Measurements from ENCODE around the gene RAB11FIP3.
"Not testable (repeated sequence)": the region's sequence is repeated elsewhere in the genome, so short reads cannot be mapped to it uniquely, and the experiment has no call there.

The RAB11FIP3 gene

DNA sequence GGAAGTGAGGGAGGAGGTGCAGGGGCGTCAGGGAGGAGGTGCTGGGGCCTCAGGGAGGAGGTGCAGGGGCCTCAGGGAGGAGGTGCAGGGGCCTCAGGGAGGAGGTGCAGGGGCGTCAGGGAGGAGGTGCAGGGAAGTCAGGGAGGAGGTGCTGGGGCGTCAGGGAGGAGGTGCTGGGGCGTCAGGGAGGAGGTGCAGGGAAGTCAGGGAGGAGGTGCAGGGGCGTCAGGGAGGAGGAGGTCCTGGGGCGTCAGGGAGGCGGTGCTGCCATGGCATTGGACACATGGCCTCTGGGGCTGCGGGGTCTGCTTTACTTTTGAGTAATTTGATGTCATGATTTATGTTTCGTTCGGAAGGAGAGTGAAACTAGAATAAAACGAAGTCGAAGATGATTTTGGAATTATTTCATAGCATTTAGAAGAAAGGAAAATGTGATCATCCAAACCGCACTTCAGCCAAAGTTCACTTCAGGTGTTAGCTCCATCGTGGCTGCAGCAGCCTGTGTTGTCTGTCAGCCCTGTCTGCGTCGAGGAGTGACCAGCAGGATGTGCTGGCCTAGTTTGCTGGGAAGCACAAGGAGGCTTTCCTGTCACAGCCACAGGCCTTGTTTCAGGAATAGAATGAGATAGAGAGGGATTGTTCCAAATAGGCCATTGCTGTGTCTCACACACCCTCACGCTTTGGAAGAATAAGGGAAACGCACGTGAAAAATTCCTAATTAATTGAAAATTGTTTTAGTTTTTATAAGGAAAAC lies 42.8 kb downstream of the RAB11FIP3 start:
- DNase-seq: no peak

DNA sequence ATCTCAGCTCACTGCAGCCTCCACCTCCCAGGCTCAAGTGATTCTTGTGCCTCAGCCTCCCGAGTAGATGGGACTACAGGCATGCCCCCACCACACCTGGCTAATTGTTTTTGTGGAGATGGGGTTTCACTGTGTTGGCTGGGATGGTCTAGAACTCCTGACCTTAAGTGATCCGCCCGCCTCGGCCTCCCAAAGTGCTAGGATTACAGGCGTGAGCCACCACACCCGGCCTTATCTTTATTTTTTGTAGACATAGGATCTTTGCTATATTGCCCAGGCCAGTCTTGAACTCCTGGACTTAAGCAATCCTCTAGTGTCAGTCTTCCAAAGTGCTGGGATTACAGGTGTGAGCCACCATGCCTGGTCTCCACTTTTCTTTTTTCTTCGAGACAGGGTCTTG lies 44.0 kb downstream of the RAB11FIP3 start:
- DNase-seq: not testable (repeated sequence)

DNA sequence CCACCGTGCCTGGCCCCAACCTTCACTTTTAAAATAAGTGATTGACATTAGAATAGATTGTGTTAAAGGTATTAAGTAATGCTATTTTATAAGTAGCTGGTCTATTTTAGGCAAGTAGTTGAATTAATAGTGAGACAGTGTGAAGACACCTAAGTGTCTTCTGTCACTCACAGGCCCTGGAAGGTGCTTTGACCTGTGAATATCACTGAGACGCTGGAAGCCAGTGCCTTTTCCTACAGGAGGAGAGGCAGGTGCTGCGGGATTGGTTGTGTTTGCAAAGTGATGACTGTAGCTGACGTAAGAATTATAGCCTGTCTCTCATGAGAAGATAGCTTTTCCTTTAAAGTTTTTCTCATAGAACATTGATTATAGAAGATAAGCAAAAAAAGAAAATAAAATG lies 45.0 kb downstream of the RAB11FIP3 start:
- no peak for DNase-seq

DNA sequence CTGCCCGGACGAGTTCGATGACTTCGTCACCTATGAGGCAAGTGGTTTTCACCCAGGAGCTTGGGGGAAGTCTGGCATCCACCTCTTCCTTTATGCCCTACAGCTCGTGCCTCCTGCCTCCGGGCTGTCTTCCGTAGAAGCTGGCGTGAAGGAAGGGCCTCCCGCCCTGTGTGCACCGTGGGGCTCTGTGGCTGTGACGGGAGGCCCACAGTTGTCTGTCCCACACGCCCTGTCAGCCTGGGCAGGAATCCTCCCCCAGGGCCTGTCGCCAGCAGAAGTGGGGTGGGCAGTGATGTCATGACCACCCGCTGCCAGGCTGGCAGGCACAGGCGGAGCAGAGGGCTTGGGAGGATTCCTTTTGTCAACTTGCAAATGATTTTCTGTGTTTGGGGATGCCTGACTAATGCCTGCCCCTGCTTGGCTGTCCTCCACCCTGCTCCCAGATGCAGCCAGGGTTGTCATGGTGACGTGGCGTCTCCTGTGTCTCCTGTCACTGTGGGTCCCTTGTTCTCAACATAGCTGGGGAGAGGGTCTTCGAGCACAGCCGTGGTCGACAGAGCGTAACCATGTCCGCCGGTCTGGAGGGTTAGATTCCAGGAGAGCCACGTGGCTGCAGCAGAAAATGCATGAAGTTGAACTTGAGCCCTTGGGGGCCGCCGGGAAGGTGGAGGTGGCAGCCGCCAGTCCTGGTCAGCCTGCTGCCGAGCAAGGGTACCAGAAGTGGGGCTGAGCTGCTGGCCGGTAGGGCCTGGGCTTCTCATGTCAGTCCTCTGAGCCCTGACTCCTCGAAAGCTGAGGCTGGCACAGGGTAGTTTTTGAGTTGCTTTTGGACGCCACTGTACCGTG lies 46.1 kb downstream of the RAB11FIP3 start:
- DNase-seq: no peak

DNA sequence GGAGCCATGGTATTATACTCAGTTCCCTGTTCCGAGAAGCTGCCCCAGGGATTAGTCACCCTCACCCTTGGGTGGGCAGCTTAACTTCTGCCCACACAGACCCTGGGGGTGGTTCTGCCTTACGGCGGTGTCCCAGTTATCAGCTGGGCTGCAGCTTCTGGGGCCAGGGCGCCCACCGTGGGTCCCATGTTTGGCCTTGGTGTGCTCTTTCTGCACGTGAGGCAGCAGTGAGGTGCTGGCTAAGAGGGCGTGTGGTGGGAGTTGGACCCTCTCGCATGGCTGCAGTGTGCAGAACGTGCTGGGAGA lies 46.7 kb downstream of the RAB11FIP3 start:
- DNase-seq: no peak

DNA sequence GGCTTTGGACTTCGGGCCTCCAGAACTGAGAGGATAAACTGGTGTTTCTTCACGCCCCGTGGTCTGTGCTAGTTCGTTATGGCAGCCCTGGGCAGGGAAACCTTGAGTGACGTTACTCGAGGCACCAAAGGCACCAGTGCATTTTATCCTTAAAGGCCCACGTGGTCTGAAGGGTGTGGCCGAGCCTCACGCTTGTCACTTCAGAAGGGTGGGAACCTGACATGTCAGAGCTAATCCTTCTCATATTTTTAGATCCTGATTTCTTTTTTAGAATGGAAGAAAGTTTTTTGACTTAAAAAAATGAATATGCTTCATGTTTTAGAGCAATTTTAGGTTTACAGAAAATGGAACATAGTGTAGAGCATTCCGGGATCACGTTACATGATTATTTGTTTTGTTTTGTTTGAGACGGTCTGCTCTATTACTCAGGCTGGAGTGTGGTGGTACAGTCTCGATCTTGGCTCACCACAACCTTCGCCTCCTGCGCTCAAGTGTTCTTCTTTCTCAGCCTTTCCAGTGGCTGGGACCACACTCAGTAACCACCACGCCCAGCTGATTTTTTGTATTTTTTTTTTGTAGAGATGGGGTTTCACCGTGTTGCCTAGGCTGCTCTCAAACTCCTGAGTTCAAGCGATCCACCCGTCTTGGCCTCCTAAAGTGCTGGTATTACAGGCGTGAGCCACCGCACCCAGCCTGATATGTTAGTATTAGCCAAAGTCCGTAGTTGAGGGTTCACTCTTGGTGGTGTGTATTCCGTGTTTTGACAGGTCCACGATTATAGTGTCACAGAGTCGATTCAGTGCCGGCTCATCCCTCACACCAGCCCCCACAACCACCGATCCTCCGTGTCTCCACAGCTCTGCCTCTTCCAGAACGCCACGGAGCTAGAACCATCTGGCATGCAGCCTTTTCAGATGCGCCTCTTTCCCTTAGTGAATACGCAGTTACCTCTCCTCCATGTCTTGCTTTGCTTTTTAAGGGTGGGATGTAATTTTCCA lies 47.9 kb downstream of the RAB11FIP3 start:
- DNase-seq: no peak

DNA sequence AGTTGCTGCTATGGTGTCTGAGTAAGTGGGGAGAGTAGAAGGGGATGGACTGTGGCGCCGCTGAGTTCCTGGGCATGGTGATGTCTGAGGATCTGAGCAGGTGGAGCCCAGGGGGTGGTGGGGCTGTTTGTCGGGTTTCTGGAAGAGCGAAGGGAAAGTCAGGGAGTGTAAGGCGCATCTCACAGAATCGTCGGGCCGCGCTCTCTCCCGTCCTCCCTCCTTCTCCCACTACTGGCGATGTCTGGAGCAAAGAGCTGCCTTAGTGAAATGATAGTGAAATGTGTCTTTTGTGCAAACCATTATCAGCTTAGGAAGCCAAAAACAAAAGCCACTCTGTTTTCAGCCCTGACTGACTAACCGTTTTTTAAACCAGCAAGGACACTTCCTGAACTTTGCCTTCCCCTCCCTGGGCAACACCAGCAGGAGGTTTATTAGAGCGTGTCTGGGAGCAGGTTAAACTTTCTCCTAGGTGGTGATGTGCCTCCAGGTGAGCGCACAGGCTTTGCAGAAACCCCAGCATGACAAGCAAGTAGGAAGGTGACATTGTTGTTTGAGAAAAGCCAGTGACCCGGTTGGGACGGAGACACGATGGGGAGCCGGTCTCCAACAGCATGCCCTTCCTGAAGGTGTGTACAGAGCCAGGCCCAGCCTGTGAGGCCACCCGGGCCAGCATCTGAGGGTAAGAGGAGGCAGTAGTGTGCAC lies 49.1 kb downstream of the RAB11FIP3 start:
- no peak for DNase-seq

DNA sequence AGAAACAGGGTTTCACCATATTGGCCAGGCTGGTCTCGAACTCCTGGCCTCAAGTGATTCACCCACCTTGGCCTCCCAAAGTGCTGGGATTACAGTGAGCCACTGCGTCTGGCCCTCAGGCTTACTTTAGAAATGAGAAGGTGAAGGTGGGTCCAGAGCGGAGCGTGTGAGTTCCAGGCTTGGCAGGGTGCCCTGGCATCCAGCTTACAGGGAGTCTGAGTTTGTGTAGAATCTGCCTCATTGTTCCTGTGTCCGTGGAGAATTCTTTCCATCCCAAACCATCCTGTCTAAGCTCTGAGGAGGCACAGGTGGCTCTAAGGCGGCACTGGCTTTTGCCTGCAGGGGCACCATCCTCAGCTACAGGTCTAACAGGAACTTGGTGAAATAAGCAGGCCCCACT lies 50.6 kb downstream of the RAB11FIP3 start:
- no peak for DNase-seq

DNA sequence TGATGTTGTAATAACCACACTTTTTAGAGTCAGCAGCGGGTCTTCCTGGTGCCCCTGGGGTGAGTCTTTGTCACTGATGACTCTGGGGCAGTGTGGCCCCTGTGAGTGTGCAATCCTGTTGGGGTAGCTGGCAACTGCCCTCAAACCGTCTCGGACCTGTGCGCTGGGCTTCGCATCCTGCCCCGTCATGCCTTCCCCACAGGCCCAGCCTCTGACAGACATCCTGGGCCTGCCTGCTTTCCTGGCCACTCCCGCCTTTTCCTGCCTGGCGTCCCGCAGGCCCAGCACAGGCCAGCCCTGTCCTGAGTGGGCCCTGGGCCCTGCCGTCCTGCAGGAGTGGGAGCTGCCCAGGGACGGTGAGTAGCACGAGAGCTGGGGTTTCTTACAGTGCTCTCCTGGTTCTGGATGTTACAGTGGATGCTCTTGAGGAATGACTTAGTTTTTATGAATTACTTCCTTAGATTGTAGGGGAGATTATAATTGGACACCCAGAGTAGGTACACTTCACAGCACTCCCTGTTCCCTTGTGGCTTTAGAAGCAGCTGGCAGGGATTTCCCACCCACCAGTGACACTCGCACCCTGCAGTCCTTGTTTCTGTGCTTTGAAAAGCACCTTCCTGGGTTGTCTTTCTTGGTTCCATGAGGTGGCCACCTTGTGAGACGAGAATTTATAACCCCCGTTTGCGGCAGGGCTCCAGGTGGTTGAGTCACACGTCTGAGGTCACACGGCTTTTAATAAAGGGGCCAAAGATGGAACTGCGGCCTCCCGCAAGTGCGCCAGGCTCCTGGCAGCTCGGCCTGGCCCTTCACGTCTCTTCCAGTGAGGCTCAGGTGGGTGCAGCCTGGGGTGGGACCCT lies 52.1 kb downstream of the RAB11FIP3 start:
- peak; percentile 56 for DNase-seq

DNA sequence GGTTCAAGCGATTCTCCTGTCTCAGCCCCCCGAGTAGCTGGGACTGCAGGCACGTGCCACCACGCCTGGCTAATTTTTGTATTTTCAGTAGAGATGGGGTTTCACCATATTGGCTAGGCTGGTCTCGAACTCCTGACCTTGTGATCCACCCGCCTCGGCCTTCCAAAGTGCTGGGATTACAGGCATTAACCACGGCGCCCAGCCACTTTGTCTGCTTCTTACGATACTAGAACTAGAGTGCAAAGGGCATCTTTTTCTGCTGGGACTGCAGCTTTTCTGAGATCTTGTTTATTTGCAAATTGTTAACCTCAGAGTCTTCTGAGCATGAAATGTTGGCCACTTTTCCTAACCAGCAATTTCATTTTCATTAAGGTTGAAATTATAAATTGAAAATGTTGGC lies 52.8 kb downstream of the RAB11FIP3 start:
- not testable (repeated sequence) for DNase-seq

DNA sequence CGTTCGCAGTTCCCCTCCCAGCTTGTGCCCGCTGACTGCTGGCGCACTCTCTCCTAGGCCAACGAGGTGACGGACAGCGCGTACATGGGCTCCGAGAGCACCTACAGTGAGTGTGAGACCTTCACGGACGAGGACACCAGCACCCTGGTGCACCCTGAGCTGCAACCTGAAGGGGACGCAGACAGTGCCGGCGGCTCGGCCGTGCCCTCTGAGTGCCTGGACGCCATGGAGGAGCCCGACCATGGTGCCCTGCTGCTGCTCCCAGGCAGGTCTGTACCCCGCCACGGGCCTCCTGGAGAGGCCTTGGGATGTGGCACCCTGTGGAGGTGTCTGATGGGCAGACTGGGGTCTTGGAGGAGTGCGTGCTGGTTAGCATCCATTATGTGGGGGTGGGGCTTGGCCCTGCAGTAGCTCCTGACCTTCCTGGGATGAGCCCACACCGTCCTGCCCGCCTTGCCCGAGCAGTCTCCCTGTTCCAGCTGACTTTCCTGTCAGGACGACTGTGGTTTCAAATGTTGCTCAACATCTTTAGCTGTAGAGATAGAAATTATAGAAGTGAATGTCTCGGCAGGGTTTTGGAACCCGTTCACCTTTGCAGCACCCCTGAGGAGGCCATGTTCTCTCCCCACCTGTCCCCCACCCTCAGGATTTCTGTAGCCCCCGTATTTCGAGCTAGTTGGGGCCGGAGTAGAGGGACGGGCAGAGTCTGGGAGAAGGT lies 57.2 kb downstream of the RAB11FIP3 start:
- DNase-seq: no peak

DNA sequence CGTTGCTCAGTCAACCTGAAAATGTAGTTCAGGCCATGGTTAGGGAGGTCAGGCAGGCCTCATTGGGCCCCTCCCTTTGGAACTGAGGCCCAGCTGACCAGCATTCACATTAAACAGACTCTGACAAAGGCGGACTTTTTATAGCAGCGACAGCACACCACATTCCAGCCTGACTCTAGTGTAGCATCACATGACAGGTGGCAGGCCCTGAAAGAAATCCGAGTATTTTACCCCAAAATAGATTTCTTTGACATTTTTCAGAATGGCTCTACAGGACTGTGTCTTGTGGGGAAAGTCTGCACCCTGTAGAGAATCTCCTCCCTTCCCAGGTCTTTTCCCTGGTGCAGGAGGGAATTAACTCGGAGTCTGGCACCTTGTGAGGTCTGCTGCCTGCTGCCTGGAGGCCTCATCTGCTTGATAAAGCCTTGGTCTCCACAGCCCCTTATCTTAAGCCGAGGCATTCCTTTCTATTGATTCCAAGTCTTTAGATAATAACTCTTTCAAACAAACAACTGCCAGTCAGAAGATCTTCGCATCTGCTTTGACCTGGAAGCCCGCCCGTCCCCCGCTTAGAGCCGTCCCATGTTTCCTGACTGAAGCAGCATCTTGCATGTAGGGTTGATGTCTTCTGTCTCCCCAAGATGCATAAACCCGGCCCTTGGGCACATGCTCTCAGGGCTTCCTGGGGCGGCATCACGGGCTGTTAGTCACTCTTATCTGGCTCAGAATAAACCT lies 58.1 kb downstream of the RAB11FIP3 start:
- no peak for DNase-seq

DNA sequence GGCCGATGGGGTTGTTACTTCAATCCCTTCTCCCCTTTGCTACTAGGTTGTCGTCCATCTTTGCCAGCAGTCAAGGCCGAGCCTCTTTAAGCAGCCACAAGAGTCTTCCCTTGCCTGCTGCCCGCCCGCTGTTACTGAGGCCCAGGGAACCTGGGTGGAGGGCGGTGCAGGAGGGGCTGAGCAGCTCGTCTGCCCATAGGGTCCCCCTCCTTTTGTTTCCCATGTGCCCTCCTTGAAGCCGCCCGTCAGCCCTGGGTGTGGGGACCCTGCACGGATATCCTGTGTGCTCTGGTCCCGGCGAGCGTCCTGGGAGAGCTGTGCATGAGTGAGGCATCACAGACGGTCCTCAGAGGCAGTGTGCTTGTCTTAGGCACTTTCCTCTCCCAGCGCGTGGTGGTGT lies 64.2 kb downstream of the RAB11FIP3 start:
- no peak for DNase-seq

DNA sequence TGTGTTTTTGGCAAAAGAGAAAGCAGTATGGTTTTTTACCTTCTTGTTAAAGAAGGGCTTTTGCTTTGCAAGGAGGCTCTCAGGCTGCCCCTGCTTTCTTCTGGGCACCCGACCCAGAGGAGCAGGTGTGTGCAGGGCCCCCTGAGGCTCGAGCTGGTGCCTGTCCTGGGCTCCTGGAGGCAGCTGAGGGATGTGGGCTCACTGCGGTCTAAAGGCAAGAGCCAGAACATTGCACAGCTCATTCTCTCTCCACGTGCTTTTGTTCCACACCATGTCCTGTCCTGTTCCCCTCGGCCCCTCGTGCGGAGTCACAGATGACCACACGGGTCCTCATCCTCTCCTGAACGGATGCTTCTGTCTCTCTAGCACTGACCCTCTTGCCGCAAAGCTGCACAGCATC lies 65.3 kb downstream of the RAB11FIP3 start:
- DNase-seq: no peak

DNA sequence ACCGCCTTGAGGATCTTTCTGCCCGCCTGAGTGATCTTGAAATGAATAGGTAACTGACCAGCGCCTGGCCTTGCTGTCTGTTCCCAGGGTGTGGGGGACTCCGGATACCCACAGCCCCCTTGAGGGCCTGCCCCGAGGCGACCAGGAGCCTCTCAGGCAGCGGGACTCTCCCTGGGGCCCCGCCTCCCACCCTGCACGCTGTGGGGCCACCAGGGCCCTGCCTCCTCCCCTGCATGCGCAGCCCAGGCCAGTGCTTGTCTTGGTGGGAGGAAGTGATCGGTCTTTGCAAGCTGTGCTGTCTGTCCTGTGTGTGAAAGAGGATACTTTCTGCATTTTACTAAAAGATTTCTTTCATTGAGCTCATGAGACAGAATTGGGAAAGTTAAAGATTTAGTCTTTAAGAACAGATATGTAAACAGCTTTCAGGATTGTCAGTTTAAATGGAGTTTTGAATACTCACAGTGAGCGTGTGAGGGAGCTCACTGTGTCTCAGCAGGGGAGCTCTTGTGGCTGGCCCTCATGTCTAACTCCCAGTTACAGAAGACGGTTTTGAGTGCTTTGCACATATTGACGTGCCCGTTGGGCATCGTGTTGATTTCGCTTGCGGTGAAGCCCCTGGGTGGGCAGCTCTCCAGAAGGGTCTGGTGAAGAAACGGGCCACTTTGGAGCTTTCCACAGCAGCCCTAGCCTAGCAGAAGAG lies 65.9 kb downstream of the RAB11FIP3 start:
- no peak for DNase-seq

DNA sequence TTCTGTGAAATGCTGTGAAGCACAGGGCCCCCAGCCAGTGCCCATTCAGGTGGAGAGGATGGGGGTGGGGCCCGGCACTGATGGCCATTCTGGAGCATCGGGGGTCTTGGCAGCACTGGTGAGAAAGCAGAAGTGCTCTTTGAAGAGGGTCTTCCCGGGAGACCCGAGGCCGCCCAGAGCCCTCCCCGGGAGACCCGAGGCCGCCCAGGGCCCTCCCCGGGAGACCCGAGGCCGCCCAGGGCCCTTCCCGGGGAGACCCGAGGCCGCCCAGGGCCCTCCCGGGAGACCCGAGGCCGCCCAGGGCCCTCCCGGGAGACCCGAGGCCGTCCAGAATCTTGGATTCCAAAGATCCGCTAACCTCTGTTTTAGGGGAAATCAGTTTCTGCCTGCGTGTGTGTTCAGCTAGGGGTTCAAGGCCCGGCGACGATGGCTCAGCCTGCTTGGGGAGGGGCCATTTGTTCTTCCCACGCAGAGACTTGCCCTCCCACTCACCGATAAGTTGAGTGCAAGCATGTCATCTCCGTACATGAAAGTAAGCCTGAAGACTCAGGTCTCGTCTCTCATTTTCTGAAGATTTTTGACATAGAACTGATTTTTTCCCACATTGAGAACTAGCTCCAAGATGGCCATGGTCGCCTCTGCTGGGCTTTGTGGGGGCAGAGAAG lies 66.9 kb downstream of the RAB11FIP3 start:
- DNase-seq: no peak

DNA sequence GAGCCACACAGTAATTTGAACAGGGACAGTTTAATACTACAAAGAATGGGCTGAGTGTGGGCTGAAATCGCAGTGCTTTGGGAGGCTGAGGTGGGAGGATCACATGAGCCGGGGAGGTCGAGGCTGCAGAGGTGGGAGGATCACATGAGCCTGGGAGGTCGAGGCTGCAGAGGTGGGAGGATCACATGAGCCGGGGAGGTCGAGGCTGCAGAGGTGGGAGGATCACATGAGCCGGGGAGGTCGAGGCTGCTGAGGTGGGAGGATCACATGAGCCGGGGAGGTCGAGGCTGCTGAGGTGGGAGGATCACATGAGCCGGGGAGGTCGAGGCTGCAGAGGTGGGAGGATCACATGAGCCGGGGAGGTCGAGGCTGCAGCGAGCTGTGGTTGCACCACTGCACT lies 69.2 kb downstream of the RAB11FIP3 start:
- not testable (repeated sequence) for DNase-seq

DNA sequence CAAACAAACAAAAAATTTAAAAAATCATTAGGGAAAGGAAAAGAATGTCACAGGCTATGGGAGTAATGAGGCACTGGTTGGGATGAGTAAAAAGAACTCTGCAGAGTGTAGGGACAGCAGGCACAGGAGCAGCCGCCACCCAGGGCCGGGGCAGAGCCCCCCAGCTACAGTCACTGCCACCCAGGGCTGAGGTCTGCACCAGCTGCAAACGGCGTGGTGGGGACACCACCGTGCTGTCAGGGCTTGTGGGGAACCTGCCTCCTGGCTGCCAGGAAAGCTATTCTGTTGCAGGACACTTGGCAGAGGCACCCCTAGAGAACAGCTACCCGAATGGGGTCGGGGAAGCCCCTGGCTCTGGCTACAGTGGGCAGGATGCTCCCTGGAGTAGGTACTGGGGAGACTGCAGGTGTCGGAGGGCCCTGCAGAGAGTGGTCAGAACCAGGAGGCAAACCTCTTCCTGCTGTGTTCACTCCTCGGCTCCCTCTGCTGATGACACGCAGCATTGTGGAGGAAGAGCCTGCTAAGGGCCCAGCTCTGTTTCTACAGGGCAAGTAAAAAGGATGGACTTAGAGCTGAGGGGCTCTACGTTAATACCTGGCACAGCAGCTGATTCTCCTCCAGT lies 69.8 kb downstream of the RAB11FIP3 start:
- DNase-seq: no peak
